ENCODE results near the gene MYADML2. TPM values are rescaled to one million over a fixed set of nuclear protein-coding genes. Genes with fewer than 3 reads are reported as not detected.
A peak's percentile ranks its signal among the peaks of the same experiment; 100 is the strongest.

Gene MYADML2
- total and polyA plus RNA-seq, 9 donors, result 11.3 to 24.1 (median 21.5) TPM

- Histone ChIP-seq H3K4me1 (ENCODE audit: control insufficient read depth, insufficient read depth, low read length) (peaks cover 11% of the 10 kb centered on the region), H3K9me3 (replicated peaks; ENCODE audit: control insufficient read depth, low read depth, low read length) (no peaks in the 10 kb centered on the region), H3K4me3 (ENCODE audit: low read length) (no peak overlapping the region), H3K27ac (ENCODE audit: low read length) (no peak overlapping the region), H3K27me3 (ENCODE audit: control insufficient read depth, insufficient read depth, low read length) (peaks cover 16% of the 10 kb centered on the region), H3K36me3 (ENCODE audit: control insufficient read depth, insufficient read depth, low read length) (peaks cover 65% of the 10 kb centered on the region)
- DNase-seq, result no peak
- WGBS (ENCODE audit: insufficient coverage), result 94% methylated on average over 5 of the region's 10 CpGs
Measured at GRCh38 chr17:81903415-81903831, 43.6 kb downstream of the MYADML2 start.

GRCh38 chr17:81902653-81903414, 44.2 kb downstream of the MYADML2 start:
- Histone ChIP-seq H3K36me3 (ENCODE audit: control insufficient read depth, insufficient read depth, low read length) (peaks cover 65% of the 10 kb centered on the region), H3K27ac (ENCODE audit: low read length) (no peak overlapping the region), H3K9me3 (replicated peaks; ENCODE audit: control insufficient read depth, low read depth, low read length) (no peaks in the 10 kb centered on the region), H3K27me3 (ENCODE audit: control insufficient read depth, insufficient read depth, low read length) (peaks cover 16% of the 10 kb centered on the region), H3K4me3 (ENCODE audit: low read length) (no peak overlapping the region), H3K4me1 (ENCODE audit: control insufficient read depth, insufficient read depth, low read length) (peaks cover 11% of the 10 kb centered on the region)
- WGBS (ENCODE audit: insufficient coverage), result 24% methylated on average over 36 of the region's 47 CpGs
- DNase-seq, result no peak

- Histone ChIP-seq H3K9me3 (replicated peaks; ENCODE audit: control insufficient read depth, low read depth, low read length) (no peaks in the 10 kb centered on the region), H3K27ac (ENCODE audit: low read length) (no peak within 1 kb of the TSS), H3K36me3 (ENCODE audit: control insufficient read depth, insufficient read depth, low read length) (peaks cover 66% of the 10 kb centered on the region), H3K27me3 (ENCODE audit: control insufficient read depth, insufficient read depth, low read length) (peaks cover 16% of the 10 kb centered on the region), H3K4me3 (ENCODE audit: low read length) (peak within 1 kb of the TSS; percentile 17), H3K4me1 (ENCODE audit: control insufficient read depth, insufficient read depth, low read length) (peaks cover 11% of the 10 kb centered on the region)
- no peak for DNase-seq
- WGBS (ENCODE audit: insufficient coverage), result 2% methylated on average over 77 of the region's 79 CpGs
Measured at GRCh38 chr17:81902023-81902652, 44.9 kb downstream of the MYADML2 start, which contains the start of gene NPB. Gene NPB, plus strand, starts transcription at chr17:81902238. Its CDS starts 40 bp downstream, at chr17:81902278.

- Histone ChIP-seq H3K36me3 (ENCODE audit: control insufficient read depth, insufficient read depth, low read length) (peaks cover 64% of the 10 kb centered on the region), H3K9me3 (replicated peaks; ENCODE audit: control insufficient read depth, low read depth, low read length) (no peaks in the 10 kb centered on the region), H3K27me3 (ENCODE audit: control insufficient read depth, insufficient read depth, low read length) (peaks cover 16% of the 10 kb centered on the region), H3K4me1 (ENCODE audit: control insufficient read depth, insufficient read depth, low read length) (peaks cover 11% of the 10 kb centered on the region), H3K4me3 (ENCODE audit: low read length) (peak overlapping the region; percentile 17), H3K27ac (ENCODE audit: low read length) (no peak overlapping the region)
- no peak for DNase-seq
- WGBS (ENCODE audit: insufficient coverage), result 58% methylated on average over 14 of the region's 21 CpGs
Measured at GRCh38 chr17:81901167-81902022, 45.6 kb downstream of the MYADML2 start.

- peaks cover 16% of the 10 kb centered on the region for H3K27me3 ChIP-seq (ENCODE audit: control insufficient read depth, insufficient read depth, low read length)
- H3K4me1 ChIP-seq (ENCODE audit: control insufficient read depth, insufficient read depth, low read length), result peaks cover 11% of the 10 kb centered on the region
- H3K9me3 ChIP-seq (replicated peaks; ENCODE audit: control insufficient read depth, low read depth, low read length), result no peaks in the 10 kb centered on the region
- H3K36me3 ChIP-seq (ENCODE audit: control insufficient read depth, insufficient read depth, low read length), result peaks cover 62% of the 10 kb centered on the region
- no peak overlapping the region for H3K4me3 ChIP-seq (ENCODE audit: low read length)
- no peak for DNase-seq
- no peak overlapping the region for H3K27ac ChIP-seq (ENCODE audit: low read length)
- WGBS (ENCODE audit: insufficient coverage), result 75% methylated on average over 17 of the region's 18 CpGs
Measured at GRCh38 chr17:81900181-81900820, 46.7 kb downstream of the MYADML2 start.

- Histone ChIP-seq H3K9me3 (replicated peaks; ENCODE audit: control insufficient read depth, low read depth, low read length) (no peaks in the 10 kb centered on the region), H3K4me3 (ENCODE audit: low read length) (no peak overlapping the region), H3K27ac (ENCODE audit: low read length) (no peak overlapping the region), H3K27me3 (ENCODE audit: control insufficient read depth, insufficient read depth, low read length) (peaks cover 16% of the 10 kb centered on the region), H3K4me1 (ENCODE audit: control insufficient read depth, insufficient read depth, low read length) (peaks cover 11% of the 10 kb centered on the region), H3K36me3 (ENCODE audit: control insufficient read depth, insufficient read depth, low read length) (peaks cover 60% of the 10 kb centered on the region)
- WGBS (ENCODE audit: insufficient coverage), result 92% methylated on average over 21 of the region's 22 CpGs
- DNase-seq, result no peak
Measured at GRCh38 chr17:81899514-81900166, 47.4 kb downstream of the MYADML2 start.

GRCh38 chr17:81898885-81899284, 48.1 kb downstream of the MYADML2 start:
- DNase-seq, result no peak
- Histone ChIP-seq H3K27ac (ENCODE audit: low read length) (no peak overlapping the region), H3K4me1 (ENCODE audit: control insufficient read depth, insufficient read depth, low read length) (peaks cover 11% of the 10 kb centered on the region), H3K9me3 (replicated peaks; ENCODE audit: control insufficient read depth, low read depth, low read length) (no peaks in the 10 kb centered on the region), H3K27me3 (ENCODE audit: control insufficient read depth, insufficient read depth, low read length) (peaks cover 16% of the 10 kb centered on the region), H3K36me3 (ENCODE audit: control insufficient read depth, insufficient read depth, low read length) (peaks cover 62% of the 10 kb centered on the region), H3K4me3 (ENCODE audit: low read length) (no peak overlapping the region)
- WGBS (ENCODE audit: insufficient coverage), result 80% methylated on average over 9 of the region's 9 CpGs

- H3K4me1 ChIP-seq (ENCODE audit: control insufficient read depth, insufficient read depth, low read length), result peaks cover 11% of the 10 kb centered on the region
- 90% methylated on average over 17 of the region's 19 CpGs for WGBS (ENCODE audit: insufficient coverage)
- H3K27ac ChIP-seq (ENCODE audit: low read length), result no peak overlapping the region
- H3K27me3 ChIP-seq (ENCODE audit: control insufficient read depth, insufficient read depth, low read length), result peaks cover 16% of the 10 kb centered on the region
- no peak for DNase-seq
- peaks cover 68% of the 10 kb centered on the region for H3K36me3 ChIP-seq (ENCODE audit: control insufficient read depth, insufficient read depth, low read length)
- H3K9me3 ChIP-seq (replicated peaks; ENCODE audit: control insufficient read depth, low read depth, low read length), result no peaks in the 10 kb centered on the region
- no peak overlapping the region for H3K4me3 ChIP-seq (ENCODE audit: low read length)
Measured at GRCh38 chr17:81898029-81898866, 48.8 kb downstream of the MYADML2 start.

- no peak overlapping the region for H3K4me3 ChIP-seq (ENCODE audit: low read length)
- whole genome bisulfite sequencing (ENCODE audit: insufficient coverage), result 85% methylated on average over 10 of the region's 11 CpGs
- H3K36me3 ChIP-seq (ENCODE audit: control insufficient read depth, insufficient read depth, low read length), result peaks cover 63% of the 10 kb centered on the region
Measured at GRCh38 chr17:81895400-81895799, 51.6 kb downstream of the MYADML2 start.

More at GRCh38 chr17:81895400-81895799, 51.6 kb downstream of the MYADML2 start:
- peaks cover 11% of the 10 kb centered on the region for H3K4me1 ChIP-seq (ENCODE audit: control insufficient read depth, insufficient read depth, low read length)
- DNase-seq, result no peak
- H3K9me3 ChIP-seq (replicated peaks; ENCODE audit: control insufficient read depth, low read depth, low read length), result no peaks in the 10 kb centered on the region
- no peaks in the 10 kb centered on the region for H3K27me3 ChIP-seq (ENCODE audit: control insufficient read depth, insufficient read depth, low read length)
- H3K27ac ChIP-seq (ENCODE audit: low read length), result no peak overlapping the region

Data from muscle of leg (tissue), 11 donors.